Peyer's patch (tissue), 4 donors: ENCODE results near the gene NOL9. TPM values are rescaled to one million over a fixed set of nuclear protein-coding genes. Genes with fewer than 3 reads are reported as not detected.
A peak's percentile ranks its signal among the peaks of the same experiment; 100 is the strongest.

ENCODE experiments used
- DNase-seq, 3 donors: peaks; one replicate each; pipeline ENCODE4 v3.0.0-alpha.2; 2017 to 2019
- H3K27ac ChIP-seq, 4 donors: fragments of 200-600 bp; sonication (generic); one replicate each; pipeline ENCODE4 v1.5.1; 2016 to 2019
- H3K27me3 ChIP-seq, 2 donors: fragments of 200-600 bp; sonication (generic); one replicate each; pipeline ENCODE4 v1.5.1; 2019
- H3K36me3 ChIP-seq, 3 donors: fragments of 200-600 bp; sonication (generic); one replicate each; pipeline ENCODE4 v1.5.1; 2016 to 2019
- H3K4me1 ChIP-seq, 4 donors: fragments of 200-600 bp; sonication (generic); one replicate each; pipeline ENCODE4 v1.5.1; 2016 to 2019
- H3K4me3 ChIP-seq, 4 donors: fragments of 200-600 bp; sonication (generic); 1 replicate in 3 of 4; 2 replicates in 1 of 4; pipeline ENCODE4 v1.5.1; 2016 to 2019; ENCODE audit warnings: mild to moderate bottlenecking in 1 of 4
- H3K9me3 ChIP-seq, 4 donors: fragments of 200-600 bp; sonication (generic); one replicate each; pipeline ENCODE4 v1.5.1; 2016 to 2019; ENCODE audit warnings: mild to moderate bottlenecking in 1 of 4
- CTCF ChIP-seq, 6 experiments: fragments of 450-650 bp in 4 of 6; fragments of 200-600 bp in 2 of 6; sonication (generic) in 1 of 6; IDR thresholded peaks; one replicate each; pipeline ENCODE4 v1.5.1; 2017 to 2019; ENCODE audit warnings: antibody characterized with exemption in 6 of 6, mild to moderate bottlenecking in 3 of 6, moderate library complexity in 1 of 6
- POLR2A ChIP-seq, 2 donors: fragments of 450-650 bp; IDR thresholded peaks; one replicate each; pipeline ENCODE4 v1.5.1; 2017; ENCODE audit warnings: antibody characterized with exemption in 2 of 2, mild to moderate bottlenecking in 2 of 2, moderate library complexity in 2 of 2
- total RNA-seq, 4 donors: library from RNA; depleted of rRNA; stranded (reverse); fragments of >200 nt; gene quantifications; one replicate each; pipeline ENCODE4 v1.1.0, GENCODE V29; 2016

NOL9 gene
- total RNA-seq, 4 donors from 2014 or later, result 19.0 to 28.0 (median 22.5) TPM

- Histone ChIP-seq H3K27ac (peak overlapping the region; percentile 67 to 75 (median 70)), H3K27me3 (peaks cover 0 to 8% of the 10 kb centered on the region in 2 donors), H3K36me3 (no peaks in the 10 kb centered on the region), H3K4me1 (peaks cover 0 to 41% (median 8%) of the 10 kb centered on the region in 4 donors), H3K9me3 (no peaks in the 10 kb centered on the region), H3K4me3 (peak overlapping the region; percentile 61 to 69 (median 65))
- peak; percentile 50 to 86 (median 82) for DNase-seq
- TF ChIP-seq CTCF (IDR thresholded peaks at IDR 0.05) (no peak), POLR2A (IDR thresholded peaks at IDR 0.05) (peak; percentile 19 to 45)
Observed at GRCh38 chr1:6490181-6491080, 63.9 kb downstream of the NOL9 start.

- H3K4me3 ChIP-seq, result peak overlapping the region; percentile 61 to 69 (median 65)
- H3K27me3 ChIP-seq, result peaks cover 0 to 15% of the 10 kb centered on the region in 2 donors
- no peaks in the 10 kb centered on the region for H3K9me3 ChIP-seq
- peak; percentile 46 to 87 (median 81) for DNase-seq
- H3K4me1 ChIP-seq, result peaks cover 0 to 47% (median 13%) of the 10 kb centered on the region in 4 donors
- TF ChIP-seq POLR2A (IDR thresholded peaks at IDR 0.05) (no peak), CTCF (IDR thresholded peaks at IDR 0.05) (peak; percentile 58 to 96 (median 87))
- peak overlapping the region in 3 of 4 donors; percentile 68 to 75 (median 73) for H3K27ac ChIP-seq
- no peaks in the 10 kb centered on the region for H3K36me3 ChIP-seq
Observed at GRCh38 chr1:6489799-6490180, 64.5 kb downstream of the NOL9 start.

- H3K9me3 ChIP-seq, result no peaks in the 10 kb centered on the region
- no peak for DNase-seq
- H3K4me3 ChIP-seq, result no peak overlapping the region
- peaks cover 0 to 16% of the 10 kb centered on the region in 2 donors for H3K27me3 ChIP-seq
- no peaks in the 10 kb centered on the region for H3K36me3 ChIP-seq
- H3K4me1 ChIP-seq, result peaks cover 0 to 48% (median 13%) of the 10 kb centered on the region in 4 donors
- no peak overlapping the region for H3K27ac ChIP-seq
- TF ChIP-seq POLR2A (IDR thresholded peaks at IDR 0.05), result no peak
- TF ChIP-seq CTCF (IDR thresholded peaks at IDR 0.05), result no peak
Observed at GRCh38 chr1:6489383-6489765, 64.9 kb downstream of the NOL9 start.

DNA sequence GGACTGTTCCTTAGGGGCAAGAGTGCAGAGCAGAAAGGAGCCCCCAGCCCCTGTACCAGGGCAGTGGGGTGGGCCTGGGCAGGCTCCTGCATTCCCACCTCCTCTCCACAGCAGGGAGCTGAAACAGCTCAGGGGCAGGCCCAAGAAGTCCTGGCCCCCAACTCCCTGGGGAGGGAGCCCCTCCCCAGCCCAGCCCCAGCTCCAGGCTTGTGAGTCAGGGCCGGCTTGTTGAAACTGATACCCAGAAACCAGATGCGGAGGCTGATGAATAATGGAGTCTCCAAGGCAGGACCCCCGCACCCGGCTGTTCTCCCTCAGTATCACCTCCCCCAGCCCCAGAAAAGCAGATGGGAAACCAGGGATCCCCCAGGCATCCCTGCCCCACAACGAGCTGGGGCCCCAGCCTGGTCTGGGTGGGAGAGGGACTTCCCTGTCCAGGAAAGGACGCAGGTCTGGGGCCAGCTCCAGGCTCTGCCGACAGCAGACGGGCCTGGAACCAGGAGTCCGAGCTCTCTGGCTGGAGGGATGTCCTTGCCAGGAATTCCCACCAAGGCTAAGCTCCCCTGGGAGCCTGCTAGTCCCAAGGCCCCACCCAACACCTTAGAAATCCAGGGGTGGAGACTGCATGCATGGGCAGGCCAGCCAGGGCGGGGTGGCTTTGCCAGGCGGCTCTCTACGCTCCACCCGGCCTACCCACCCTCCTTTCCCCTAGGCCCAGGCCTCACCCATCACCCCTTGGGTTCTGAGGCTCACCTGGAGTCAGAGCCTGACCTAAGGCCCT lies 65.5 kb downstream of the NOL9 start:
- DNase-seq, result no peak
- Histone ChIP-seq H3K4me1 (peaks cover 0 to 48% (median 13%) of the 10 kb centered on the region in 4 donors), H3K36me3 (no peaks in the 10 kb centered on the region), H3K27ac (no peak overlapping the region), H3K4me3 (no peak overlapping the region), H3K9me3 (no peaks in the 10 kb centered on the region), H3K27me3 (peaks cover 0 to 16% of the 10 kb centered on the region in 2 donors)
- no peak for TF ChIP-seq CTCF (IDR thresholded peaks at IDR 0.05)
- TF ChIP-seq POLR2A (IDR thresholded peaks at IDR 0.05), result no peak

DNA sequence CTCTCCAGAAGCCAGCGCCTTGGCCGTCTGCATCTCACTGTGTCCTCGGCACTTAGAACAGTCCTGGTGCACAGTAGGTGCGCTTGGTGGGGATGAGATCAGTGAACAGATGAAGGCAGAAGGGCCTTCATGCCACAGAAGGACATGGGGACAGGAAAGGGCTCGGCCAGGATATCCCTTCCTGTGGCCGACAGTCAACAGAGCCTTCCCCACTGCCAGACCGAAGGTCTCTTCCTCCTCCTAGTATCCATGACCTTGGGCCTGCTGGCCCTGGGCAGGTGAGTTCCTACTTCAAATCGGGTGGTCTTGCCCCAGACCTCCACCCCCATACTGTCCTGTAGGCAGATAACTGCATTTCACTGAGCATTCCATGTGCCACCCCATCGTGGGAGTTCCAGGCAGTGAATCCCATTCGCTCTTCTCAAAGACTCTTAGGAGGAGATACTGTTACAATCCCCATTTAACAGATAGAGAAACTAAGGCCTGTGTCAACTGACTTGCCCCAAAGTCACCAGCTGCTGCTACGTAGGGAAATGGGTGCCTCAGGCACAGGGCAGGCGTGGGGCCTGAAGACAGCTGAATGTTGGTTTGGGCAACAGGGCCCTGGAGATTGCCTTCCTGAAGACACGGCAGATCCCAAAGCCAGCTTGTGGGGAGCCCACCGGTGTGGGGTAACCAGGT lies 66.4 kb downstream of the NOL9 start:
- H3K9me3 ChIP-seq, result no peaks in the 10 kb centered on the region
- DNase-seq, result no peak
- no peak for TF ChIP-seq CTCF (IDR thresholded peaks at IDR 0.05)
- TF ChIP-seq POLR2A (IDR thresholded peaks at IDR 0.05), result no peak
- H3K4me1 ChIP-seq, result peaks cover 0 to 48% (median 13%) of the 10 kb centered on the region in 4 donors
- no peak overlapping the region for H3K4me3 ChIP-seq
- no peaks in the 10 kb centered on the region for H3K36me3 ChIP-seq
- peaks cover 0 to 16% of the 10 kb centered on the region in 2 donors for H3K27me3 ChIP-seq
- H3K27ac ChIP-seq, result no peak overlapping the region
